Measurements from ENCODE around the gene COA3. TPM values are rescaled to one million over a fixed set of nuclear protein-coding genes. Genes with fewer than 3 reads are reported as not detected.

Gene COA3
- 32.1 and 41.7 TPM in 2 replicates for total RNA-seq

GRCh38 chr17:42798383-42799380 lies at the start of gene COA3, which contains the start of gene CNTD1:
Gene COA3 (minus strand): TSS chr17:42798704. CDS start chr17:42798681, 23 bp downstream.
Gene CNTD1 (plus strand): TSS chr17:42798861. CDS start chr17:42799068, 207 bp downstream.

GRCh38 chr17:42844271-42844670 lies 45.8 kb upstream of the COA3 start, which contains the start of gene AOC2:
Gene AOC2 (plus strand): TSS chr17:42844580. CDS start chr17:42844627, 47 bp downstream.

DNA sequence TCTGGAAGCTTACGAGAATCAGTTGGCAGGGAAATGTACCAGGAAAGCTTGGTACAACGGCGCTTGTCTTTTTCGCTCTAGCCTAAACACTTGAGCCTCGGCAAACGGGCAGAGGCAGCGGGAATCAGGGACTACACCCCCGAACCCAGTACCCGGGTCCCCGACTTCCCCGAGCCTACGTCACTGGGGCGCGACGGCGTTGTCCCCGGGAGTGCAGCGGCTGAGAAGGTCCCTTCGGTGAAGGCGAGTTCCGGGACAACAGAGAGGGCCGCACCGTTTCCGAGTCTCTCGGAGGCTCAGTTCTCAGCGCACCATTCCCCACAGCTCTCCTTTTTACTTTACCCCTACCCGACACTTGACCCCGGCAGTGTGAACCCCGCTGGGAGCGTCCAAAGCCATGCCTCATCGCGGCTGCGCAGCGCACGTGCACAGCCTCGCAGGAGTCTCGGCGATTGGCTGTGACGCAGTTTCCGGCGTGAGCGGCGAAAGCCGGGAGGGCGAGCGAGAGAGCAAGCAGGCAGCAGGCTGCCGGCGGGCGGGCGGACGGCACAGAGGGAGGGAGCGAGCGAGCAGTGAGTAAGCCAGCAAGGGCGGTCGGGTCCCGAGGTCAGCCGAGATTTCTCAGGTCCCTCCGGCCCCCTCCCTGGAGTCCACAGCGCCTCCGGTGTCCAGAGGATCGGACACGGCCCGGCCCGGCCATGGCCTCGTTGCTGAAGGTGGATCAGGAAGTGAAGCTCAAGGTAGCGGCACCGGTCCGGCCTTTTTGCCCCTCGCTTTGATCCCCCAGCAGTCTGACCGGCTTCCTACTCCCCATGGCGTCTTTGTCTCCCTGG lies 34.6 kb upstream of the COA3 start, which contains the start of gene PSME3:
Gene PSME3 (plus strand): TSS at position 464 of the 833 bp plus-strand sequence. CDS start 235 bp downstream, at position 699.

GRCh38 chr17:42779936-42780850 lies 18.3 kb downstream of the COA3 start, which contains the start of gene WNK4:
Gene WNK4 (plus strand): TSS chr17:42780610. CDS start chr17:42780699, 89 bp downstream.

DNA sequence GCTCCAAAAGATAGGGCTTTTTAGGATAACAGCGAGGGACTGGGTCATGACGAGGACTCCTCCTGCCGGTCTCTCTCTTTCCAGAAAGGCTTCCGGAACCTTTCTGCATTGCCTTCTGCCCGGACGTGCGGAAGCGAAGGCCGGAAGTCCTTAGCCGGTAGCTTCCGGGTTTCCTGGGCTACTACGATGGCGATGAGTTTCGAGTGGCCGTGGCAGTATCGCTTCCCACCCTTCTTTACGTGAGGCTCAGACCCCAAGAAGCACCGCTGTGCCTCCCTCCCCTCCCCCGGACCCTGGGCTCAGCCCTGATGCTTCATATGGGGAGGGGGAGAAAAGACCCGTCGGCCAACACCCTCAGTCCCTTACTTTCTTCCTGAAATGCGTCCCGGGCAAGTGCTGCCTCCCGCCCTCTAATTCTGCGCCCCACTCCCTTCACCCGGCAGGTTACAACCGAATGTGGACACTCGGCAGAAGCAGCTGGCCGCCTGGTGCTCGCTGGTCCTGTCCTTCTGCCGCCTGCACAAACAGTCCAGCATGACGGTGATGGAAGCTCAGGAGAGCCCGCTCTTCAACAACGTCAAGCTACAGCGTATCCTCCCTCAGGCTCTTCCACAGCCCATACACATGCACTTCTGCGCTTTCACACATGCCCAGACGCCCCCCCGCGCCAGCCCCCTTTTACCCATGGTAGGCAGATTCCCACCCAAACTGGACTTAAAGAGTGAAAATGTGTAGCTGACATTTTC lies 25.0 kb downstream of the COA3 start, which contains the start of gene VPS25:
Gene VPS25 (plus strand): TSS at position 160 of the 746 bp plus-strand sequence. CDS start 27 bp downstream, at position 187.

DNA sequence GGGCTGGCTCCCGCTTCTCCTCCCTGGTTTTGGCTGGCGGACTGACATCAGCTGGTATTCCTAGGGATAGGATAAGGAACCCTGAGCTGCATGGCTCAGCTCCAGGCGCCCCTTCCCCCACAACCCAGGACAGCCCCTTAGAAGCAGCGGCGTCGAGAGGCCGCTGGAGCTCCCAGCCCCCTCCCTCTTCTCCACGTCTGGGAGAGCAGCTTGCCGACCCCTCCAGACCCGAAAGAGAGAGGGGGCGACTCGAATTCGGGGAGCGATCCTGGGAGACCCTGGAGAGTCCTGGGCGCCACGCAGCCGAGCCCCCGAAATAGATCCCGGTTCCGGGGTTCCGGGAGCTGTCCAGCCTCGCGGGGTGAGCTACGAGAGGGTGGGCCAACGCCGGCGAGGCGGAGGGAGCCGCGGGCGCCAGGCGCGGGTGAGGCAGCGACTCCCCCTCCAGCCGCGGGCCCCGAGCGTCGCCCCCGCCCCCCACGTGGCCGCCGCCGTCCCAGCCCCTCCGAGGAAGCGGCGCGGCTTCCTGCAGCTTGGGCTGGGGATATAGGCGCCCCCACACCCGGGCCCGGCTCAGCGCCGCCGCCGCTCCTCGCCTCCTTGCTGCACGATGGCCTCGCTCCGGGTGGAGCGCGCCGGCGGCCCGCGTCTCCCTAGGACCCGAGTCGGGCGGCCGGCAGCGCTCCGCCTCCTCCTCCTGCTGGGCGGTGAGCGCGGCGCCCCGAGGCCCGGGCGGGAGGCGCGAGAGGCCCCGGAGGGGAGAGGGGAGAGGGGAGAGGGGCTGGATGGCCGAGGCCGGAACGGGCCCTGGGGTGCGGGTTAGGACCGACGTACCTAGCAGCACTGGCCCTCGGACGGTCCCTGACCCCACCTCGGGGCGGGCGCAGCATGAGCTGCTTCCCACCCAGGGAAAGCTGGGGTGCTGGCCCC lies 37.6 kb downstream of the COA3 start, which contains the start of gene RAMP2:
Gene RAMP2 (plus strand): TSS at position 576 of the 930 bp plus-strand sequence. CDS start 35 bp downstream, at position 611.

Other genes starting within 250 kb of the COA3 start
- 2.7 and 3.4 TPM in 2 replicates for gene HSD17B1, start 245.8 kb downstream of the COA3 start, total RNA-seq
- gene COASY, start 236.6 kb downstream of the COA3 start, total RNA-seq, result 18.5 and 39.4 TPM in 2 replicates
- gene MLX, start 231.6 kb downstream of the COA3 start, total RNA-seq, result 34.9 and 38.1 TPM in 2 replicates
- 1.4 and 1.9 TPM in 2 replicates for gene PSMC3IP, start 221.0 kb downstream of the COA3 start, total RNA-seq
- gene RETREG3, start 189.3 kb downstream of the COA3 start, total RNA-seq, result 77.7 and 78.3 TPM in 2 replicates
- 11.3 and 27.1 TPM in 2 replicates for gene TUBG1, start 189.0 kb downstream of the COA3 start, total RNA-seq
- gene TUBG2, start 139.4 kb downstream of the COA3 start, total RNA-seq, result 3.4 and 5.3 TPM in 2 replicates
- 16.4 and 31.0 TPM in 2 replicates for gene PLEKHH3, start 121.7 kb downstream of the COA3 start, total RNA-seq
- gene CCR10, start 116.9 kb downstream of the COA3 start, total RNA-seq, result under 0.01 and 0.21 TPM in 2 replicates
- under 0.01 and 0.71 TPM in 2 replicates for gene CNTNAP1, start 116.2 kb downstream of the COA3 start, total RNA-seq
- gene EZH1, start 53.7 kb downstream of the COA3 start, total RNA-seq, result 13.0 and 17.4 TPM in 2 replicates
- gene RAMP2, start 37.5 kb downstream of the COA3 start, total RNA-seq, result not detected in 2 replicates
- 52.1 and 66.3 TPM in 2 replicates for gene VPS25, start 25.3 kb downstream of the COA3 start, total RNA-seq
- gene WNK4, start 18.1 kb downstream of the COA3 start, total RNA-seq, result under 0.01 and 0.57 TPM in 2 replicates
- gene CNTD1, start 157 bp upstream of the COA3 start, total RNA-seq, result not detected in 2 replicates
- gene BECN1, start 25.6 kb upstream of the COA3 start, total RNA-seq, result 118 and 125 TPM in 2 replicates
- 86.5 and 115 TPM in 2 replicates for gene PSME3, start 34.7 kb upstream of the COA3 start, total RNA-seq
- 0.68 and 2.7 TPM in 2 replicates for gene AOC2, start 45.9 kb upstream of the COA3 start, total RNA-seq
- gene AOC3, start 52.5 kb upstream of the COA3 start, total RNA-seq, result under 0.01 and 0.57 TPM in 2 replicates
- not detected in 2 replicates for gene G6PC1, start 102.1 kb upstream of the COA3 start, total RNA-seq
- gene AARSD1, start 165.8 kb upstream of the COA3 start, total RNA-seq, result 17.4 and 19.9 TPM in 2 replicates
- under 0.01 TPM in 1 of 2 replicates, not detected in the other for gene PTGES3L, start 181.4 kb upstream of the COA3 start, total RNA-seq
- 11.6 and 15.3 TPM in 2 replicates for gene RUNDC1, start 181.9 kb upstream of the COA3 start, total RNA-seq
- 811 and 1,441 TPM in 2 replicates for gene RPL27, start 199.7 kb upstream of the COA3 start, total RNA-seq
- 1.4 and 3.4 TPM in 2 replicates for gene IFI35, start 208.1 kb upstream of the COA3 start, total RNA-seq
- gene VAT1, start 223.7 kb upstream of the COA3 start, total RNA-seq, result 82.0 and 132 TPM in 2 replicates
- gene RND2, start 226.5 kb upstream of the COA3 start, total RNA-seq, result under 0.01 and 0.07 TPM in 2 replicates

Data from nasal cavity respiratory epithelium epithelial cell of viscerocranial mucosa (primary cell).